Activated CD8-positive, alpha-beta memory T cell treated with anti-CD3 and anti-CD28 coated beads, Interleukin-2, amount 50 U/mL, for 24 hours (primary cell): ENCODE measurements around the gene HINFP.
A peak's percentile ranks its signal among the peaks of the same experiment; 100 is the strongest.
"Not testable (repeated sequence)": the region's sequence is repeated elsewhere in the genome, so short reads cannot be mapped to it uniquely, and the experiment has no call there.

Source experiments
- DNase-seq: peaks from one replicate; pipeline ENCODE4 v3.0.0-alpha.2; 2020; ENCODE audit errors: extremely low read depth

HINFP gene

DNA sequence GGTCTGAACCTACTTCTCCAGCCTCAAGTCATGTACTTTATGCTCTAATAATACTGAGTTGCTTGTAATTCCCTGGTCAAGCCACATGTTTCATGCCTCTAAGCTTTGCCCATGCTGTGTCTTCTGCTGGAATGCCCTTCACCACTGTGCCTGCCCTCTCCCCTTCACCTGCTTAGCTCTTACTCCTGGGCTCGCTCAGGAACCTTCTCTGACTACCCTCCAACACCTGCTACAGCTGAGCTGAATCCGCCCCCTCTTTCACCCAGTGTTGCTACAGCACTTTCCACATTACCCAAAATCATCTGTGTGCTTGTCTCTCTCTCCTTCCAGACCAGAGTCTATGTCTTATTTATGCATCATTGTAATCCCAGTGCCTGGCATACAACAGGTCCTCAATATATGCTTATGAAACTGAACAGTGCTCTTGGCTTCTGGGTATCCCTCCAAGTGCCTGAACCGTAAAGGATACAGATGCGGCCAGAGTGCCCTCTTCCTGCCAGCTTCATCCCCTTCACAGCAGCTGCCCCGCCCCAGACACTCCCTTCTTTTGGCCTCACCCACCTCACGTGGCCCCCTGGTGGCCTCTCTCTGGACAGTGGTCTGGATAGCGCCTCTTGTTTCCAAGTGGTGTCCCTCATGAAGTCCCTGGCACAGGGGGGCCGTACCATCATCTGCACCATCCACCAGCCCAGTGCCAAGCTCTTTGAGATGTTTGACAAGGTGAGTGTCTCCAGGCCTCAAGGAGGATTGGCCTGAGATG, 34.5 kb downstream of the HINFP start:
- DNase-seq, result no peak

DNA sequence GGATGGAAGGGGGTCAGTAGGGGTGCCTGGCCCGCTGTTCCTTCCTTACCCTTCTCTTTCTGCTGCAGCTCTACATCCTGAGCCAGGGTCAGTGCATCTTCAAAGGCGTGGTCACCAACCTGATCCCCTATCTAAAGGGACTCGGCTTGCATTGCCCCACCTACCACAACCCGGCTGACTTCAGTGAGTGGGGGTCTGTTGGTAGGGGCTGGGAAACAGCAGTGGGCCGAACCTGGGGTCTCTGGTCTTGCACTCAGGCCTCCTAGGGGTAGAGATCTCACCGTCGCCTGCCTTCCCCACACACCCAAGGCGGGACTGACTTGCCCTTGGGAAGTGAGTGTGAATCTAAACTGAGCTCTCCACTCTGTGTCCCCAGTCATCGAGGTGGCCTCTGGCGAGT, 35.1 kb downstream of the HINFP start:
- no peak for DNase-seq

GRCh38 chr11:119157063-119157462, 35.7 kb downstream of the HINFP start:
- no peak for DNase-seq

DNA sequence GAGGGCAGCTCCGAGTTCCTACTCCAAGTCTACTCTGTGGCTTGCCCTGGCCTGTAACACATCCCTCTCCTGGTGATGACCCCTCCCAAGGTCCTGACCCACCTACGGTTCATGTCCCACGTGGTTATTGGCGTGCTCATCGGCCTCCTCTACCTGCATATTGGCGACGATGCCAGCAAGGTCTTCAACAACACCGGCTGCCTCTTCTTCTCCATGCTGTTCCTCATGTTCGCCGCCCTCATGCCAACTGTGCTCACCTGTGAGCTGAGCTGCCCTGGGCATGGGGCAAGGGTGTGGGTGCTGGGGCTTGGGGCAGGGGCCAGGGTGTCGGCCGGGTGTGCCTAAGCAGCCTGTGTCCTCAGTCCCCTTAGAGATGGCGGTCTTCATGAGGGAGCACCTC, 37.1 kb downstream of the HINFP start:
- no peak for DNase-seq

DNA sequence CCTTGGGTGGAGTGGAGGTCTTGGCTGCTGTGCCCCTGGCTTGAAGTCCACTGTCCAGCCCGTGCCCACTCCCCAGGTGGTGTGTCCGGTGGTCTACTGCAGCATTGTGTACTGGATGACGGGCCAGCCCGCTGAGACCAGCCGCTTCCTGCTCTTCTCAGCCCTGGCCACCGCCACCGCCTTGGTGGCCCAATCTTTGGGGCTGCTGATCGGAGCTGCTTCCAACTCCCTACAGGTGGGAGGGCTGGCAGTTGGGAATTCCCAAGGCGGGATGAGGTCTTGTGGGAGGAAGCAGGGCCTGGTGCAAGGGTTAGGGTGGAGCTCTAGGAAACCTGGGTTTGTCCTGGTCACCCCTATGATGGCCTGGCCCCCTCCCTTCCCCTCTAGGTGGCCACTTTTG, 38.8 kb downstream of the HINFP start:
- no peak for DNase-seq

GRCh38 chr11:119161871-119162270, 40.5 kb downstream of the HINFP start:
- no peak for DNase-seq

GRCh38 chr11:119166368-119167076, 45.1 kb downstream of the HINFP start:
- DNase-seq, result no peak

GRCh38 chr11:119167077-119167458, 45.7 kb downstream of the HINFP start:
- not testable (repeated sequence) for DNase-seq

DNA sequence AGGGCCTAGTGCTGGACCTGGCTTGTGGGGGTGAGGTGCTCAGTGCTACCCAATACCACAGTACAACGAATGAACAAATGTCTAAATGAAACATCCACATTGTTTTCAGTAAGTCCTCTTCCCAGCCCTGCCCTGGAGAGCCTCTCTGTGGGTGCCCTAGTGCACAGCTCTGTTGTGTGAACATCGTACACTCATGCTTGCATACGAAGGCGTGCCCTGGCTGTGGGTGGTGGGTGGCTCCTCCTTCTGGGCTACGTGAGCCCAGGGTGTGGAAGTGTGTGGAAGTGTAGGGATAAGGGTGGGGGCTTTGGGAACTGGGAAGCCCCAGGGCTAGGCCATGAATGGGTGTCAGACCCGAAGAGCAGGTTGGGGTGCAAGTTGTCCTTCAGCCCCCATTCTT, 46.6 kb downstream of the HINFP start:
- DNase-seq, result no peak

- DNase-seq, result peak; percentile 73
Measured at GRCh38 chr11:119168471-119169281, 47.3 kb downstream of the HINFP start, which contains the start of gene NLRX1. NLRX1 (plus strand) TSS chr11:119168725; CDS start chr11:119171404, 2,679 bp downstream.

- no peak for DNase-seq
Measured at GRCh38 chr11:119169282-119169719, 47.9 kb downstream of the HINFP start.

- DNase-seq, result no peak
Measured at GRCh38 chr11:119172513-119172912, 51.1 kb downstream of the HINFP start.

DNA sequence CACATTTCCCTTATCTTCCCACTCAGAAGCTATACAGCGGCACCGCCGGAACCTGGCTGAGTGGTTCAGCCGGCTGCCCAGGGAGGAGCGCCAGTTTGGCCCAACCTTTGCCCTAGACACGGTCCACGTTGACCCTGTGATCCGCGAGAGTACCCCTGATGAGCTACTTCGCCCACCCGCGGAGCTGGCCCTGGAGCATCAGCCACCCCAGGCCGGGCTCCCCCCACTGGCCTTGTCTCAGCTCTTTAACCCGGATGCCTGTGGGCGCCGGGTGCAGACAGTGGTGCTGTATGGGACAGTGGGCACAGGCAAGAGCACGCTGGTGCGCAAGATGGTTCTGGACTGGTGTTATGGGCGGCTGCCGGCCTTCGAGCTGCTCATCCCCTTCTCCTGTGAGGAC, 52.1 kb downstream of the HINFP start:
- no peak for DNase-seq

GRCh38 chr11:119175493-119176077, 54.2 kb downstream of the HINFP start:
- no peak for DNase-seq

DNA sequence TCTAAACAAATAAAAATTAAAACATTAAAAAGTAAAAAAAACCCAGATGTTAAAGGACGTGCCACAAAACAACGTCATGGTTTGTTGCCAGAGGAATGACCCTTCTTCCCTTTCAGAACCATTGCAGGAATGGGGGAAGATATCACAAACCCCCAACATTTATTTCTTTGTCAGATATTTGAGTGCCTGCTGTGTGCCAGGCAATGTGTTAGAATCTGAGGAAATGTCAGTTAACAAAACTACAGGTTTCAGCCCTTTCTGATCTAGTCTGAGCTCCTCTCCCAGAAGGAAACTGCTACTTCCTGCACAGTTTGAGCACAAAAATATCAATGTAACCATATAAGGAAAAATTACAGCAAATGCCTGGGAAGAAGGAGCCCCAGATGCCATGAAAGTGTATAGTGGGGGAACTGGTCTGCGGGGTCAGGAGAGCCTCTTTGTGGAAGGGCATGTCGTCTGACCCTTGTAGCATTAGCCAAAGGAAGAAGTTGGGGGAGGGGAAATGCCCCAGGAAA, 56.8 kb downstream of the HINFP start:
- DNase-seq, result no peak

- no peak for DNase-seq
Measured at GRCh38 chr11:119179342-119179741, 58.0 kb downstream of the HINFP start.

GRCh38 chr11:119179983-119180382, 58.6 kb downstream of the HINFP start:
- no peak for DNase-seq

GRCh38 chr11:119180729-119181676, 59.6 kb downstream of the HINFP start:
- no peak for DNase-seq

DNA sequence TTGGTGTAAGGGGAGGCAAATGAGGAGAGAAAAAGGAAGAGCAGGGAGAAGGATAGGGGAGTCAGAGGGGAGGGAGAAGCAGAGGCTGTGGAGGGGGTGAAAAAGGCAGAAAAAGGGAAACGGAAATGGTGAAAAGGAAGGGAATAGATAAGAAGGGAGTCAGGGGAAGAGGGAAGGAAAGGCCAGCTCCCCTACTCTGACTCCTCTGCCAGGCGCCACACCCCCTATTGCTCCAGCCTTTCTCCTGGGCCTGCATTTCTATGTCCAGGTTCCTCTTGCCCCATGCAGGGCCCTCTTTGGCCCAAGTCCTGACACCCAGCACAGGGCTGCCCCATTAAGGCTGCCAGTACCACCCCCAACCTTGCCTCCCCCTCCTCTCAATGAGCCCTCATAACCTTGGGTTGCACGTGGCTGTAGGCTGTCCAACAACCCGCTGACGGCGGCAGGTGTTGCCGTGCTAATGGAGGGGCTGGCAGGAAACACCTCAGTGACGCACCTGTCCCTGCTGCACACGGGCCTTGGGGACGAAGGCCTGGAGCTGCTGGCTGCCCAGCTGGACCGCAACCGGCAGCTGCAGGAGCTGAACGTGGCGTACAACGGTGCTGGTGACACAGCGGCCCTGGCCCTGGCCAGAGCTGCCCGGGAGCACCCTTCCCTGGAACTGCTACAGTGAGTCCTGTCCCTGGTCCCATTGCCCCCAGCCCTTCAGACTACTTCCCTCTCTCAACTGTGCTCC, 60.5 kb downstream of the HINFP start:
- DNase-seq, result no peak

DNA sequence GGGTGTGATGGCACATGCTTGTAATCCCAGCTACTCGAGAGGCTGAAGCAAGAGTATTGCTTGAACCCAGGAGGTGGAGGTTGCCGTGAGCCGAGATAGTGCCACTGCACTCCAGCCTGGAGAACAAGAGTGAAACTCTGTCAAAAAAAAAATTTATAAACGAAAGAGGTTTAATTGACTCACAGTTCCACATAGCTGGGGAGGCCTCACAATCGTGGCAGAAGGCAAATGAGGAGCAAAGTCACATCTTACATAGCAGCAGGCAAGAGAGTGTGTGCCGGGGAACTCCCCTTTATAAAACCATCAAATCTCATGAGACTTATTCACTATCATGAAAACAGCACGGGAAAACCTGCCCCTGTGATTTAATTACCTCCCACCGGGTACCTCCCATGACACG, 63.0 kb downstream of the HINFP start:
- not testable (repeated sequence) for DNase-seq
